ENCODE measurements around the gene CST6.
A peak's percentile ranks its signal among the peaks of the same experiment; 100 is the strongest.

- TF ChIP-seq POLR2AphosphoS5 (IDR thresholded peaks at IDR 0.05) = peak in 1 of 3 donors; percentile 50
- TF ChIP-seq CTCF (IDR thresholded peaks at IDR 0.05 in 8 of 11, conservative IDR thresholded peaks at IDR 0.05 in 3 of 11) = no peak
These were observed 35.3 kb upstream of the CST6 start for GRCh38 chr11:65976216-65977176.

Measured in spleen (tissue), 7 donors.